Lower lobe of right lung (tissue), 2 donors: Measurements from ENCODE around the gene DCTN2. TPM values are rescaled to one million over a fixed set of nuclear protein-coding genes. Genes with fewer than 3 reads are reported as not detected.

Source experiments
- ATAC-seq, 2 donors: fragments of 200-7000 bp; cut with Tn5 transposase; one replicate each; pipeline ENCODE4 v1.9.1; 2020 to 2022; ENCODE audit warnings: mild to moderate bottlenecking in 2 of 2, moderate library complexity in 2 of 2
- DNase-seq: peaks from one replicate; pipeline ENCODE4 v3.0.0-alpha.2; 2020
- H3K27ac ChIP-seq: fragments of 200-600 bp; one replicate; pipeline ENCODE4 v1.8.0; 2022
- H3K27me3 ChIP-seq: fragments of 200-600 bp; one replicate; pipeline ENCODE4 v1.8.0; 2022; ENCODE audit warnings: low read depth
- H3K36me3 ChIP-seq: fragments of 200-600 bp; one replicate; pipeline ENCODE4 v1.8.0; 2022; ENCODE audit warnings: mild to moderate bottlenecking
- H3K4me1 ChIP-seq: fragments of 200-600 bp; one replicate; pipeline ENCODE4 v1.8.0; 2022
- H3K4me3 ChIP-seq: fragments of 200-600 bp; one replicate; pipeline ENCODE4 v1.8.0; 2022; ENCODE audit warnings: mild to moderate bottlenecking
- H3K9me3 ChIP-seq: fragments of 200-600 bp; one replicate; pipeline ENCODE4 v1.8.0; 2022
- CTCF ChIP-seq: fragments of 200-600 bp; IDR thresholded peaks from one replicate; pipeline ENCODE4 v1.8.0; 2022; ENCODE audit warnings: antibody characterized with exemption, mild to moderate bottlenecking
- intact Hi-C: fragments of 100-400 bp; cut with DNase I; formaldehyde crosslinking; loops from one replicate; pipeline ENCODE4 v1.11.0; 2022
- total RNA-seq: library from RNA; stranded (reverse); fragmentation: NEBNext Ultra II Directional; extraction: Animal tissue kit (Norgen Biotek cat#: 25700); gene quantifications from one replicate; pipeline ENCODE4 v1.2.1, GENCODE V29; 2021
- donor health status: DM: no; HTN: yes; CAD: no; lungs with severe emphysema.

The DCTN2 gene
- total RNA-seq, 1 donor from 2014 or later = 88.3 TPM

GRCh38 chr12:57581802-57582201 is 34.8 kb upstream of the DCTN2 start:
- intact Hi-C loops = loop anchor here (10.0 kb wide), 1 partner anchor 53 kb away; the partner anchor contains the start of gene B4GALNT1
- Histone ChIP-seq H3K4me3 (no peak overlapping the region), H3K36me3 (no peaks in the 10 kb centered on the region), H3K27me3 (no peaks in the 10 kb centered on the region), H3K27ac (no peak overlapping the region), H3K4me1 (no peaks in the 10 kb centered on the region), H3K9me3 (no peaks in the 10 kb centered on the region)
- ATAC-seq = no peak
- DNase-seq = no peak
- no peak for TF ChIP-seq CTCF

- Histone ChIP-seq H3K9me3 (no peaks in the 10 kb centered on the region), H3K27me3 (no peaks in the 10 kb centered on the region), H3K36me3 (no peaks in the 10 kb centered on the region), H3K4me3 (no peak overlapping the region), H3K27ac (no peak overlapping the region), H3K4me1 (no peaks in the 10 kb centered on the region)
- ATAC-seq = no peak
- intact Hi-C loops = loop anchor here (10.0 kb wide), 1 partner anchor 54 kb away; the partner anchor contains the start of gene B4GALNT1
- no peak for DNase-seq
- TF ChIP-seq CTCF = no peak
Measured at GRCh38 chr12:57580466-57580795, 33.4 kb upstream of the DCTN2 start.

- DNase-seq = no peak
- Histone ChIP-seq H3K27ac (no peak overlapping the region), H3K36me3 (no peaks in the 10 kb centered on the region), H3K4me3 (no peak overlapping the region), H3K9me3 (no peaks in the 10 kb centered on the region), H3K27me3 (no peaks in the 10 kb centered on the region), H3K4me1 (no peaks in the 10 kb centered on the region)
- no peak for ATAC-seq
- no peak for TF ChIP-seq CTCF
- intact Hi-C loops = loop anchor here (10.0 kb wide), 1 partner anchor 55 kb away; the partner anchor contains the start of gene B4GALNT1
Measured at GRCh38 chr12:57579677-57580465, 32.9 kb upstream of the DCTN2 start.

- H3K9me3 ChIP-seq = no peaks in the 10 kb centered on the region
- no peak for ATAC-seq
- DNase-seq = no peak
- H3K27me3 ChIP-seq = no peaks in the 10 kb centered on the region
- no peaks in the 10 kb centered on the region for H3K4me1 ChIP-seq
- no peak overlapping the region for H3K27ac ChIP-seq
- TF ChIP-seq CTCF = no peak
- no peaks in the 10 kb centered on the region for H3K36me3 ChIP-seq
- intact Hi-C loops = no loop called here
- no peak overlapping the region for H3K4me3 ChIP-seq
Measured at GRCh38 chr12:57579011-57579410, 32.0 kb upstream of the DCTN2 start.

- no peaks in the 10 kb centered on the region for H3K4me1 ChIP-seq
- H3K36me3 ChIP-seq = no peaks in the 10 kb centered on the region
- H3K27me3 ChIP-seq = no peaks in the 10 kb centered on the region
- intact Hi-C loops = no loop called here
- ATAC-seq (no peak), DNase-seq (no peak)
- no peaks in the 10 kb centered on the region for H3K9me3 ChIP-seq
- no peak overlapping the region for H3K27ac ChIP-seq
- TF ChIP-seq CTCF = no peak
- H3K4me3 ChIP-seq = no peak overlapping the region
Measured at GRCh38 chr12:57577981-57578758, 31.2 kb upstream of the DCTN2 start.
